AG09319 (cell line): ENCODE measurements around the gene ENO4.

Experiments
- DNase-seq: peaks from one replicate; pipeline ENCODE4 v3.0.0-alpha.2; 2010; ENCODE audit warnings: low read depth; ENCODE audit errors: extremely low read depth
- CTCF ChIP-seq: IDR thresholded peaks from 2 replicates; pipeline ENCODE4 v1.5.1; 2011; ENCODE audit warnings: low read depth, mild to moderate bottlenecking, inconsistent platforms, low read length, moderate library complexity

ENO4 gene

DNA sequence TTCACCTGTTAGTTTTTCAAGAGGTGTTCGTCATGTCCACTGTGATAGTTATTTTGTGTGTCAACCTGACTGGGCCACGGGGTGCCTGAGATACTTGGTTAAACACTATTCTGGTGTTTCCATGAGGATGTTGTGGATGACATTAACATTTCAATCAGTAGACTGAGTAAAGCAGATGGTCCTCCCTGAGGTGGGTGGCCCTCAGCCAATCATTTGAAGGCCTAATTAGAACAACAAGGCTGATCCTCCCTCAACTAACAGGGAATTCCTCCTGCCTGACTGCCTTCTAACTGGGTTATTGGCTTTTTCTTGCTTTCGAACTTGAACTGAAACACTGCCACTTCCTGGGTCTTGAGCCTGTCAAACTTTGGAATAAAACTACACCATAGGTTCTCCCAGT is 75.8 kb downstream of the ENO4 start:
- no peak for TF ChIP-seq CTCF
- no peak for DNase-seq

- no peak for TF ChIP-seq CTCF
- DNase-seq = no peak
These were observed 77.1 kb downstream of the ENO4 start for GRCh38 chr10:116926426-116926825.

DNA sequence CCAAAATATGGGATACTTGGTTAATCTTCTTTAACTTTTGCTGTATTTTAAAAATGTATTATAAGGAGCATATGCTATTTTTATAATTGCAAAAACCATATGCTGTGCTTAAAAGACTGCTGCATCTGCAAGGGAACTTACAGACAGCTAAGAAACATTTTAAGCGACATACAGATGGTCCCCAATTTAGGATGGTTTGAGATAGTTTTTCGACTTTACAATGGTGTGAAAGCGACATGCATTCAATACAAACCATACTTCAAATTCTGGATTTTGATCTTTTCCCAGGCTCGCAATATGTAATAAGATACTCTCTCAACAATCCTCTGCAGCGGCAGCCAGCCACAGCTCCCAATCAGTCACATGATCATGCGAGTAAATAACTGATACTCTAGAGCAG is 82.5 kb downstream of the ENO4 start:
- no peak for DNase-seq

More for the DNA sequence above, 82.5 kb downstream of the ENO4 start:
- no peak for TF ChIP-seq CTCF
